Lower lobe of right lung (tissue), 2 donors: ENCODE measurements around the gene STK11. TPM values are rescaled to one million over a fixed set of nuclear protein-coding genes. Genes with fewer than 3 reads are reported as not detected.
A peak's percentile ranks its signal among the peaks of the same experiment; 100 is the strongest.

Experiments used
- ATAC-seq, 2 donors: fragments of 200-7000 bp; cut with Tn5 transposase; one replicate each; pipeline ENCODE4 v1.9.1; 2020 to 2022; ENCODE audit warnings: mild to moderate bottlenecking in 2 of 2, moderate library complexity in 2 of 2
- DNase-seq: peaks from one replicate; pipeline ENCODE4 v3.0.0-alpha.2; 2020
- H3K27ac ChIP-seq: fragments of 200-600 bp; one replicate; pipeline ENCODE4 v1.8.0; 2022
- H3K27me3 ChIP-seq: fragments of 200-600 bp; one replicate; pipeline ENCODE4 v1.8.0; 2022; ENCODE audit warnings: low read depth
- H3K36me3 ChIP-seq: fragments of 200-600 bp; one replicate; pipeline ENCODE4 v1.8.0; 2022; ENCODE audit warnings: mild to moderate bottlenecking
- H3K4me1 ChIP-seq: fragments of 200-600 bp; one replicate; pipeline ENCODE4 v1.8.0; 2022
- H3K4me3 ChIP-seq: fragments of 200-600 bp; one replicate; pipeline ENCODE4 v1.8.0; 2022; ENCODE audit warnings: mild to moderate bottlenecking
- H3K9me3 ChIP-seq: fragments of 200-600 bp; one replicate; pipeline ENCODE4 v1.8.0; 2022
- CTCF ChIP-seq: fragments of 200-600 bp; IDR thresholded peaks from one replicate; pipeline ENCODE4 v1.8.0; 2022; ENCODE audit warnings: antibody characterized with exemption, mild to moderate bottlenecking
- intact Hi-C: fragments of 100-400 bp; cut with DNase I; formaldehyde crosslinking; loops from one replicate; pipeline ENCODE4 v1.11.0; 2022
- total RNA-seq: library from RNA; stranded (reverse); fragmentation: NEBNext Ultra II Directional; extraction: Animal tissue kit (Norgen Biotek cat#: 25700); gene quantifications from one replicate; pipeline ENCODE4 v1.2.1, GENCODE V29; 2021
- donor health status: DM: no; HTN: yes; CAD: no; lungs with severe emphysema.

STK11 gene
- total RNA-seq, 1 donor from 2014 or later, result 50.5 TPM

- Histone ChIP-seq H3K4me3 (no peak overlapping the region), H3K9me3 (no peaks in the 10 kb centered on the region), H3K4me1 (peaks cover 26% of the 10 kb centered on the region), H3K27me3 (peaks cover 6% of the 10 kb centered on the region), H3K27ac (peak overlapping the region; percentile 41), H3K36me3 (peaks cover 12% of the 10 kb centered on the region)
- DNase-seq (no peak), ATAC-seq (peak; percentile 43 to 54)
- intact Hi-C loops, result no loop called here
- TF ChIP-seq CTCF, result no peak
These were observed 26.4 kb downstream of the STK11 start for GRCh38 chr19:1231729-1232637.

GRCh38 chr19:1232652-1233072 is 27.1 kb downstream of the STK11 start:
- intact Hi-C loops, result no loop called here
- H3K9me3 ChIP-seq, result no peaks in the 10 kb centered on the region
- peaks cover 9% of the 10 kb centered on the region for H3K27me3 ChIP-seq
- H3K36me3 ChIP-seq, result peaks cover 6% of the 10 kb centered on the region
- no peak overlapping the region for H3K4me3 ChIP-seq
- DNase-seq (no peak), ATAC-seq (peak; percentile 16 to 17)
- peaks cover 32% of the 10 kb centered on the region for H3K4me1 ChIP-seq
- no peak for TF ChIP-seq CTCF
- peak overlapping the region; percentile 41 for H3K27ac ChIP-seq

- no peak overlapping the region for H3K27ac ChIP-seq
- ATAC-seq, result peak; percentile 14 to 17
- H3K4me1 ChIP-seq, result peaks cover 34% of the 10 kb centered on the region
These were observed 27.6 kb downstream of the STK11 start for GRCh38 chr19:1233115-1233667.

GRCh38 chr19:1234051-1234954 is 28.7 kb downstream of the STK11 start:
- Histone ChIP-seq H3K4me1 (peaks cover 37% of the 10 kb centered on the region), H3K36me3 (no peaks in the 10 kb centered on the region), H3K9me3 (no peaks in the 10 kb centered on the region), H3K27ac (no peak overlapping the region), H3K4me3 (no peak overlapping the region), H3K27me3 (peaks cover 9% of the 10 kb centered on the region)
- TF ChIP-seq CTCF, result no peak
- DNase-seq, result no peak
- no peak for ATAC-seq
- intact Hi-C loops, result no loop called here

More at GRCh38 chr19:1233115-1233667, 27.6 kb downstream of the STK11 start:
- peaks cover under 1% of the 10 kb centered on the region for H3K36me3 ChIP-seq
- peaks cover 9% of the 10 kb centered on the region for H3K27me3 ChIP-seq
- intact Hi-C loops, result no loop called here
- DNase-seq, result peak; percentile 76
- no peak overlapping the region for H3K4me3 ChIP-seq
- no peaks in the 10 kb centered on the region for H3K9me3 ChIP-seq
- TF ChIP-seq CTCF, result no peak

GRCh38 chr19:1234955-1235380 is 29.4 kb downstream of the STK11 start:
- no peaks in the 10 kb centered on the region for H3K9me3 ChIP-seq
- H3K4me1 ChIP-seq, result peaks cover 37% of the 10 kb centered on the region

More at GRCh38 chr19:1234955-1235380, 29.4 kb downstream of the STK11 start:
- TF ChIP-seq CTCF, result no peak
- H3K4me3 ChIP-seq, result no peak overlapping the region
- no peak overlapping the region for H3K27ac ChIP-seq
- no peaks in the 10 kb centered on the region for H3K36me3 ChIP-seq
- H3K27me3 ChIP-seq, result peaks cover 9% of the 10 kb centered on the region
- intact Hi-C loops, result no loop called here
- DNase-seq (no peak), ATAC-seq (no peak)
